Pancreas (tissue), 10 donors: ENCODE results near the gene NTHL1. TPM values are rescaled to one million over a fixed set of nuclear protein-coding genes. Genes with fewer than 3 reads are reported as not detected.
A peak's percentile ranks its signal among the peaks of the same experiment; 100 is the strongest.

Experiments
- ATAC-seq, 4 donors: fragments of 200-7000 bp; cut with Tn5 transposase; one replicate each; pipeline versions ENCODE4 v1.8.0 to v1.9.1; 2020; ENCODE audit warnings: mild to moderate bottlenecking in 4 of 4, moderate library complexity in 4 of 4
- DNase-seq, 6 donors: peaks; one replicate each; pipeline ENCODE4 v3.0.0-alpha.2; 2020
- FAIRE-seq: peaks from 2 replicates; lab custom pipeline; 2012; peaks lifted over from hg19 to GRCh38; lab: Jason Lieb, UNC
- H3K27ac ChIP-seq, 4 donors: fragments of 200-600 bp; sonication (generic); 1 replicate in 3 of 4; 2 replicates in 1 of 4; pipeline versions ENCODE4 v1.5.0 to v1.8.0; 2020
- H3K27me3 ChIP-seq, 4 donors: fragments of 200-600 bp; one replicate each; pipeline ENCODE4 v1.8.0; 2021
- H3K36me3 ChIP-seq, 3 donors: fragments of 200-600 bp; sonication (generic) in 1 of 3; one replicate each; pipeline versions ENCODE4 v1.5.0 to v1.8.0; 2020 to 2021
- H3K4me1 ChIP-seq, 3 donors: fragments of 200-600 bp; one replicate each; pipeline ENCODE4 v1.8.0; 2021
- H3K4me3 ChIP-seq, 4 donors: fragments of 200-600 bp; sonication (generic) in 2 of 4; one replicate each; pipeline versions ENCODE4 v1.5.0 to v1.8.0; 2020 to 2021
- H3K9me3 ChIP-seq, 4 donors: fragments of 200-600 bp; one replicate each; pipeline ENCODE4 v1.8.0; 2021
- WGBS, 2 donors: extraction: QIAGEN DNeasy Blood & Tissue Kit; methylation state at CpG; one replicate each; pipeline ENCODE4 v1.1.7; 2013; 5-methylcytosine and 5-hydroxymethylcytosine counted together
- intact Hi-C, 3 donors: fragments of 100-400 bp; cut with DNase I; formaldehyde crosslinking; loops; one replicate each; pipeline versions ENCODE4 v1.11.1 to v1.14.2; 2022
- polyA plus RNA-seq, 2 donors: library from polyadenylated mRNA; stranded (reverse); fragments of 200-250 nt; gene quantifications; one replicate each; pipeline ENCODE4 v1.2.3, GENCODE V29; 2013
- total RNA-seq, 6 donors: library from RNA; stranded (reverse); fragmentation: NEBNext Ultra II Directional in 4 of 6; extraction: Animal tissue kit (Norgen Biotek cat#: 25700) in 4 of 6; gene quantifications; one replicate each; pipeline versions ENCODE4 v1.2.1 to v1.2.4, GENCODE V29; 2021 to 2023
- TF ChIP-seq, protein P1 (sequence below), 4 donors: fragments of 200-600 bp; sonication (generic) in 3 of 4; IDR thresholded peaks; one replicate each; pipeline versions ENCODE4 v1.5.0 to v1.8.0; 2021; ENCODE audit warnings: antibody characterized with exemption in 4 of 4
- donor health status: healthy with polysubstance abuse.
- donor health status: DM: no; HTN: no; CAD: no; lungs with moderate emphysema.
- donor health status: DM: no; HTN: no; CAD: no.
- donor health status: control.
- donor health status: control.
- donor health status: Bipolar disorder and iron deficiency.
- donor health status: DM: yes; HTN: yes; CAD: no.
- donor health status: DM: no; HTN: no; CAD: no.
- donor health status: DM: no; HTN: no; CAD: no.
- donor health status: DM: yes; HTN: yes; CAD: no.

NTHL1 gene
- total and polyA plus RNA-seq, 8 donors, result 5.2 to 22.8 (median 8.9) TPM

DNA sequence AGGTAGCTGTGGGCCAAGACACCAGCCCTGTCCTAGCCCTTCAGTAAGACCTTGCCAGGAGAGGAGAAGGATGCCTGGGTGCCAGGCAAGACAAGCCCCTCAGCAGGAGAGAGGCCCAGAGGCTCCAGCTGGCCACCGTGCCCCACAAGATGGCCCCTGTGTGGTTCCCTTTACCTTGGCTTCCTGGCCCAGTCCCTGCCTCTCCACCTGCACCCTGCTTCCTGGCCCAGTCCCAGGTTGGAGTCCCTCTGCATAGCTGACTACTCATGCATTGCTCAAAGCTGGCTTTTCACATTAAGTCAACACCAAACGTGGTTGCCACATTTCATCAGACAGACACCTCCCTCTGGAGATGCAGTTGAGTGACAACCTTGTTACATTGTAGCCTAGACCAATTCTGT lies 53.9 kb downstream of the NTHL1 start:
- H3K36me3 ChIP-seq, result peaks cover 0 to 18% (median 6%) of the 10 kb centered on the region in 3 donors
- no peak for ATAC-seq
- DNase-seq, result peak in 1 of 6 donors; percentile 56

DNA sequence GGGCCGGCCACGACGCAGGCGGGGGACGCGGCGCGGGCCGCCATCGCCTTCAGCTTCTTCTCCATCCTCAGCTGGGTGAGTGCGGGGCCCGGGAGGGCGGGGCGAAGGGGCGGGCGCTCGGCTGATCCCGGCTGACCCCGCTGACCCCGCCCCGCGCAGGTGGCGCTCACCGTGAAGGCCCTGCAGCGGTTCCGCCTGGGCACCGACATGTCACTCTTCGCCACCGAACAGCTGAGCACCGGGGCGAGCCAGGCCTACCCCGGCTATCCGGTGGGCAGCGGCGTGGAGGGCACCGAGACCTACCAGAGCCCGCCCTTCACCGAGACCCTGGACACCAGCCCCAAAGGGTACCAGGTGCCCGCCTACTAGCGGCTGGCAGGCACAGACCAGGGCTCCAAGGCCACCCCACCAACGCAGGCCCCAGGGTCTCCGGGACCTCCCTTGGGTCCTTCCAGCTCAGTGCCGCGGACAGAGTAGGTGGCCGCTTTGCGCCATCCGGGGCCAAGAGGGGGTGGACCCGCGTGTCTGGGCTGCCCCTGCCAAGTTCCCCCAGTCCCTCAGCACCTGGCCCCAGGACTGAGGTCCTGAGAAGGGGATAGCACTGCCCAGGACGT lies 54.8 kb downstream of the NTHL1 start:
- intact Hi-C loops, result no loop called here
- peak overlapping the region in 1 of 4 donors; percentile 13 for H3K27ac ChIP-seq
- ATAC-seq (no peak), DNase-seq (peak in 2 of 6 donors; percentile 71 to 84), FAIRE-seq (no peak)
- H3K4me1 ChIP-seq, result peaks cover 10 to 17% (median 14%) of the 10 kb centered on the region in 3 donors
- peaks cover 0 to 11% (median 0%) of the 10 kb centered on the region in 4 donors for H3K27me3 ChIP-seq
- H3K9me3 ChIP-seq, result no peaks in the 10 kb centered on the region
- TF ChIP-seq, protein P1, sequence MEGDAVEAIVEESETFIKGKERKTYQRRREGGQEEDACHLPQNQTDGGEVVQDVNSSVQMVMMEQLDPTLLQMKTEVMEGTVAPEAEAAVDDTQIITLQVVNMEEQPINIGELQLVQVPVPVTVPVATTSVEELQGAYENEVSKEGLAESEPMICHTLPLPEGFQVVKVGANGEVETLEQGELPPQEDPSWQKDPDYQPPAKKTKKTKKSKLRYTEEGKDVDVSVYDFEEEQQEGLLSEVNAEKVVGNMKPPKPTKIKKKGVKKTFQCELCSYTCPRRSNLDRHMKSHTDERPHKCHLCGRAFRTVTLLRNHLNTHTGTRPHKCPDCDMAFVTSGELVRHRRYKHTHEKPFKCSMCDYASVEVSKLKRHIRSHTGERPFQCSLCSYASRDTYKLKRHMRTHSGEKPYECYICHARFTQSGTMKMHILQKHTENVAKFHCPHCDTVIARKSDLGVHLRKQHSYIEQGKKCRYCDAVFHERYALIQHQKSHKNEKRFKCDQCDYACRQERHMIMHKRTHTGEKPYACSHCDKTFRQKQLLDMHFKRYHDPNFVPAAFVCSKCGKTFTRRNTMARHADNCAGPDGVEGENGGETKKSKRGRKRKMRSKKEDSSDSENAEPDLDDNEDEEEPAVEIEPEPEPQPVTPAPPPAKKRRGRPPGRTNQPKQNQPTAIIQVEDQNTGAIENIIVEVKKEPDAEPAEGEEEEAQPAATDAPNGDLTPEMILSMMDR (IDR thresholded peaks at IDR 0.05), result no peak
- peaks cover 0 to 9% (median 0%) of the 10 kb centered on the region in 3 donors for H3K36me3 ChIP-seq
- WGBS, 2 donors, result 63 to 65% methylated on average over 45 to 50 of the region's 50 CpGs
- no peak overlapping the region for H3K4me3 ChIP-seq

More for the DNA sequence above, 53.9 kb downstream of the NTHL1 start:
- Histone ChIP-seq H3K27me3 (peaks cover 0 to 11% (median 0%) of the 10 kb centered on the region in 4 donors), H3K9me3 (no peaks in the 10 kb centered on the region), H3K4me3 (no peak overlapping the region), H3K4me1 (peaks cover 10 to 17% (median 14%) of the 10 kb centered on the region in 3 donors), H3K27ac (no peak overlapping the region)
- 38 to 62% methylated on average over 2 of the region's 2 CpGs for WGBS, 2 donors
- FAIRE-seq, result no peak
- TF ChIP-seq, protein P1 (IDR thresholded peaks at IDR 0.05), result no peak
- intact Hi-C loops, result no loop called here

DNA sequence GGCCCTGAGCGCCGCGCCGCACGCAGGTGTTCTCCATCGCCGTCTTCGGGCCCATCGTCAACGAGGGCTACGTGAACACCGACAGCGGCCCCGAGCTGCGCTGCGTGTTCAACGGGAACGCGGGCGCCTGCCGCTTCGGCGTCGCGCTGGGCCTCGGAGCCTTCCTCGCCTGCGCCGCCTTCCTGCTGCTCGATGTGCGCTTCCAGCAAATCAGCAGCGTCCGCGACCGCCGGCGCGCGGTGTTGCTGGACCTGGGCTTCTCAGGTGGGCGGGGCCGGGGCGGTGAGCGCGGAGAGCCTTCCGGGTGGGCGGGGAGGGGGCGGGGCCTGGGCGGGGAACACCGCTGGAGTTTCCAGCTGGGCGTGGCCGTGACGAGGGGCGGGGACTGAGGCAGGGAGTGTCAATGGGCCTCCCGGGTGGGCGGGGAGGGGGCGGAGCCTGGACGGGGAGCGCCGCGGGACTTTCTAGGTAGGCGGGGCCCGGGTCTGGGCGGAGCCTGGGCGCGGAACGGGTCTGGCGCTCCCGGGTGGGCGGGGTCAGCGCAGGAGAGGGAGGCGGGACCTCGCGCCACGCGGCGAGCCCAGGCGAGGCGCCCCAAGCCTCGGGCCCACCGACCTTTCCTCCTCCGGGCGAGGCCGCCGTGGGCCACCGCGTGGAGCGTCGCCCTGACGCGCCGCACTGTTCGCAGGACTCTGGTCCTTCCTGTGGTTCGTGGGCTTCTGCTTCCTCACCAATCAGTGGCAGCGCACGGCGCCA lies 55.5 kb downstream of the NTHL1 start:
- no peak for FAIRE-seq
- peak overlapping the region in 2 of 4 donors; percentile 37 to 50 for H3K27ac ChIP-seq
- peaks cover 0 to 11% (median 0%) of the 10 kb centered on the region in 4 donors for H3K27me3 ChIP-seq

DNA sequence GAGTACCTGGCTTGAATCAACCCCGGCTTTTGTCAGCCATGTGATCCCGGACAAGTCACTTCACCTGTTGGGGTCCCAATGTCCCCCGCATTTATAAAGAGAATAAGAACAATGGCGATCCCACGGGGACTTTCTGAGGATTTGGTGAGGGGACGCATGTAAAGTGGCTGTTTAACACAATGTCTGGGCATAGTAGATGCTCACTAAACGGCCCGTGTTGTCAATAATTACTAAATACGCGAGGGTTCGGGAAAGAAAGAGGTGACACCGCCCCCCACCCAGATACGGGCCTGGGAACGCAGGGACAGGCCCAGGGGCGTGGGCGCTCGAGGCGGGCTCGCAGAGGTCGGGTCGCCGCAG lies 56.1 kb downstream of the NTHL1 start:
- 21 to 22% methylated on average over 22 of the region's 22 CpGs for WGBS, 2 donors
- FAIRE-seq, result no peak

More for the DNA sequence above, 55.5 kb downstream of the NTHL1 start:
- Histone ChIP-seq H3K4me3 (peak overlapping the region in 3 of 4 donors; percentile 15 to 39 (median 21)), H3K36me3 (peaks cover 0 to 2% (median 0%) of the 10 kb centered on the region in 3 donors), H3K4me1 (peaks cover 10 to 17% (median 14%) of the 10 kb centered on the region in 3 donors), H3K9me3 (no peaks in the 10 kb centered on the region)
- 11 to 13% methylated on average over 63 to 96 of the region's 96 CpGs for WGBS, 2 donors
- ATAC-seq, result peak; percentile 62 to 83 (median 80)
- TF ChIP-seq, protein P1 (IDR thresholded peaks at IDR 0.05), result no peak
- peak; percentile 88 to 97 (median 96) for DNase-seq
- intact Hi-C loops, result no loop called here

More for the DNA sequence above, 56.1 kb downstream of the NTHL1 start:
- Histone ChIP-seq H3K36me3 (no peaks in the 10 kb centered on the region), H3K27me3 (peaks cover 0 to 11% (median 0%) of the 10 kb centered on the region in 4 donors), H3K27ac (peak overlapping the region in 2 of 4 donors; percentile 37 to 50), H3K4me1 (peaks cover 10 to 17% (median 14%) of the 10 kb centered on the region in 3 donors), H3K4me3 (peak overlapping the region in 3 of 4 donors; percentile 15 to 39 (median 21)), H3K9me3 (no peaks in the 10 kb centered on the region)
- intact Hi-C loops, result no loop called here
- TF ChIP-seq, protein P1 (IDR thresholded peaks at IDR 0.05), result no peak
- no peak for DNase-seq
- no peak for ATAC-seq
